NCI-H748 (cell line): ENCODE data around the gene AHDC1.

Source experiments
- DNase-seq: peaks from one replicate; lab custom pipeline; 2025; ENCODE audit not compliant: unreplicated experiment; lab: John Stamatoyannopoulos, UW

Gene AHDC1

DNA sequence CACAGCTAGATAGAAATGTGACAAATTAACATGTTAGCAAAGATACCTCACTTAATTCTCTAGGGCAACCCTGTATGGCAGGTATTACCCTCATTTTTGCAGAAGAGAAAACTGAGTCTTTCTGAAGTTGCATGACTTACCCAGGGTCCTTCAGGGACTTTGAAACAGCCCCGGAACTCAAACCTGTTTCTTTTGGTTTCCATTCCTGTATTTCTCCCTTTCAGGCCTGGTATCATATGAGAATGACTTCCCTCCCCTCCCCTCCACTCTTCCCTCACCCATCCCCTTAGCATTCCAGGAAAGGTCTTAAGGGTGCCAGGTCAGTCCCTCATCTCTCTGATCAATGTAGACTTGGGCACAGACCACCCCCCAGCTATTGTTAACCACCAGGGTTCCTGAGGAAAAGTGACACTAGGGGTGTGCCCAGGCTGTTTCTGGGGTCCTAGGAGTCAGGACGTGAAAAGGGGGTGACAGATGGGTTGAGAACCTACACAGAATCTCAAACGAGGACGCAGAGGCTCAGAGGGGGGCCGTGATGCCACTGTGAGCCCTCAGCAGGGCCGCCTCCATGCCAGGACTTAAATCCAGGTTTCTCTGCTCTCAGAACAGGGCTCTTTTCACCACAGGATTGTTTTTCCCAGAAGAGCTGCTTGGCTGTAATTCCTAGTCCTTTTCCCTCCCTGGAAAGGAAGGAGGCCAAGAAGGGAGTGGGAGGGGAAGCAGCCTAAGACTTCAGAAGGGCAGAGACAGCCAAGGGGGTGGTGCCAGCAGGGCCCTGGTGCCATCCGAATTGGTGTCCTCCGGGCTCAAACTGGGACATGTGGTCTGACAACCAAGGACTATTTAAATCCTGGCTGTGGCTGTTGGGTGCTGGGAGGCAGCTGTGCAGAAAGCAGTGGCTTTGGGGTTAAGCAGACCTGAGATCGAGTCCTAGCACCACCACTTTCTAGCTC is 111.9 kb downstream of the AHDC1 start:
- no peak for DNase-seq

DNA sequence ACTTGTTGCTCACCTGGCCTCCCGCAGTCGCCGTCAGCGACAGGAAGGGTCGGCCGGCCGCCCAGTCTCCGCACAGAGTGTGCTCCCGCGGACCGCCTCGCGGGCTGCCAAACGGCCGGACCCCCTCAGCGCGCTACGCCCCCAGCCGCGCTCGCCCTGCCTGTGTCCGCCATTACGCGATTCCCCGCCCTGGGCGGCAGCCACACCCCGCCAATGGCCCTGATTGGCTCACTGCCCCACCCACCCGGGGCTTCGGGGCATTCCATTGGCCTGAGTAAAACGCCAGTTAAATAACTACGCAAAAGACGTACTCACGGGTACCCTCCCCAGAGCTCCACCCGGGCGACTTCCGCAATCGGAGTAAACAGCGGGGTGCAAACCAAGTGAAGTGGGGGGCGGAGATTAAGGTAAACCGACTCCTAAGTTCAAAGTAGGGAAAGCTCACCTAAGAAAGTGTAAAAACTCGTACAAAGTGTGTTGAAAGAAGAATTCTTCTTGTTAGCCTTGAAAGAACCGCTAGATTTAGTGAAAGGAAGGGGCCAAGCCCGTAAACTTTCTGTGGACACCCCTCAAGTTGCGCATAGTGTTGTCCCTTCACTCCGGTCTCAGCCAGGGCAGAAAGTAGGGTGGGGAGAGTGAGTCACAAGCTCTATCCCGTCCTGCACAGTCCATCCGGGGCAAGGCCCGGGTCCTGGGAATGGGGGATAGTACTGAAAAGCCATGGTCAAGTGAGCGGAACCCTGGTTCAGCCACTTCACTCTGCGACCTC is 113.8 kb downstream of the AHDC1 start, which contains the start of gene WASF2:
Gene WASF2, minus strand, starts transcription at position 195 of the 769 bp plus-strand sequence. CDS start 61,277 bp downstream, outside the sequence.
- DNase-seq, result peak; percentile 96

DNA sequence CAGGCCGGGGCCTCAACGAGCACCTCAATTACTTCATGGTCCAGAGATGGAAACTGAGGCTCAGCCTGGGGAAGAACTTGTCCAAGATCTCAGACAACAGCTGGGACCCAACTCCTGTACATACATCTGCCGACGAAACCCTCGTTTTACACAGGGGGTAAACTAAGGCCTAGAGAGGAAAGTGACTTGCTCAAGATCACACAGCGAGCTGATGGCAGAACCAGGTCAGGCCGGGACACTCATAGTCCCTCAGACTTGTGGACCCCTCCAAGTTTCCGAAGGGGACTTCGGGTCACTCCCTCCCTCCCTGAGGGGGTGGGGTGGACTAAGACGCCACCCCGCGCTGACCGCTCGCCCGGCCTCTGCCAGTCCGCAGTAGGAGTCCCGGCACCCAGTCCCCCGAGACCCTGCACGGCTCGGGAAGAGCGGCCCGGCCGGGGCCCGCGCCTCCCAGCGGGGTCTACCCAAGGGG is 114.4 kb downstream of the AHDC1 start:
- peak; percentile 58 for DNase-seq

DNA sequence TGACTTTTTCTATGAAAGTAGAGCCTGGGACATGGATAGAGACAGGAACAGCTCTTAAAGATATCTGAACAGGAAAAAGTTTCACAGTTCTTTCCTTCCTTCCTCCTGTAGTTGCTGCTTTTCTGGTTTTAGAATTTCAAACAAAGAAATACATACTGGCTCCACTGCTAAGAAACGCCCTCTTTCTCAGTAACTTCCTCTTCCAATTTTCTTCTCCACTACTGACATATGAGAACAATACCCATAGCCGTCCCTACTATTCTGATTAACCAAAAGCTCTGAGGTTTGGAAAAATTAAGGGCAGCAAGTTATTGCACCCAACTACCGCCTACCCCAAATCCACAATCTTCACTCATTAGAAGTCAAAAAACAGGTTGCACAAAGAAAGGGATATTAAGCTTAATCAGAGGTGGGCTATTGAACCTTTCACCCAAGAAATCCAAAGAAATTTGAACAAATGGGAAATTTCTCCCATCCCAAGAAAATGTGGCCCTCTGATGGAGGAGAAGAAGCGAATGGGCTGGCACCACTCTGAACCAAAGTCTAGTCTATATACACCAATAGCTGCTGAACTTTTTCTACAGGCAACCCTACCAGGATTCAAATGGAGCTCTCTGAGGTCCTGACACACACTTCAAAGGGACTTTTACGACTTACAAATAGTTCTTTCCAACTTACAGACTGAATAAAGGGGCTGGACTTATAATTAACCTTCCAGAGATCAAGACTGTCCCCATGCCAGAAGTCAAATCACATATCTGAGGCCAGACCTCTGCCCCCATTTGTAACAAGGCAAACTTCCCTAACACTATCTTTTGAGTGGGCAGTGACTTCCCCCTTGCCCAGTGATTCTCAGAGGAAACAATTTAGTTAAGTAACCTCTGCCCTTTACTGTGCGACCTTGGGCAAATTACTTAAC is 115.7 kb downstream of the AHDC1 start:
- peak; percentile 8 for DNase-seq

DNA sequence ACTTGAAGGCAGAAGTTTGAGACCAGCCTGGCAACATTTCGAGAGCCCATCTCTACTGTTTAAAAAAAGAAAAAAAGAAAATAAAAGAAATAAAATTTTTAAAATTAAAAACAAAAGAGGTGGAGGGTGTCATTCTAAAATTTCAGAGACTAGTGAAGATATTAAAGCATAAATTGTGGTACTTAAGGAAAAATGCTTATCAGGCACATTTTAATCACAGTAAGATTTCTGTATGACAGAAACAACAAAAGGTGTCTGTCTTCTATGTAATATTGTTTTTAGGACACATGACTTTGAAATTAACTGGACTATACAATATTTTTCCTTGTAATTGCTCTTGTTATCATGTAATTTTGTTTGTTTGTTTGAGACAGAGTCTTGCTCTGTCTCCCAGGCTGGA is 118.6 kb downstream of the AHDC1 start:
- no peak for DNase-seq
